KMS-11 (cell line): ENCODE measurements around the gene RCN2.

Experiments
- H2AFZ ChIP-seq: fragments of 200-600 bp; sonication (generic); 2 replicates; pipeline ENCODE4 v1.6.1; 2016; ENCODE audit warnings: antibody characterized with exemption, mixed run types, low read depth
- H3K27ac ChIP-seq: fragments of 200-600 bp; sonication (generic); 2 replicates; pipeline ENCODE4 v1.6.1; 2016; ENCODE audit warnings: mild to moderate bottlenecking, mixed run types
- H3K27me3 ChIP-seq: fragments of 200-600 bp; sonication (generic); 2 replicates; pipeline ENCODE4 v1.6.1; 2017; ENCODE audit warnings: mild to moderate bottlenecking, low read depth, mixed run types, moderate library complexity; ENCODE audit not compliant: insufficient read depth
- H3K36me3 ChIP-seq: fragments of 200-600 bp; sonication (generic); 2 replicates; pipeline ENCODE4 v1.6.1; 2017; ENCODE audit warnings: mild to moderate bottlenecking, mixed run types; ENCODE audit not compliant: insufficient read depth
- H3K4me1 ChIP-seq: fragments of 200-600 bp; sonication (generic); 2 replicates; pipeline ENCODE4 v1.6.1; 2016; ENCODE audit warnings: mild to moderate bottlenecking, low read depth, mixed run types; ENCODE audit not compliant: poor library complexity, severe bottlenecking
- H3K4me2 ChIP-seq: fragments of 200-600 bp; sonication (generic); 2 replicates; pipeline ENCODE4 v1.7.0; 2016; ENCODE audit warnings: mild to moderate bottlenecking, mixed run types
- H3K4me3 ChIP-seq: fragments of 200-600 bp; sonication (generic); IDR thresholded peaks from 2 replicates; pipeline ENCODE4 v1.6.1; 2017; ENCODE audit warnings: low read depth, low read length, mixed read lengths; ENCODE audit not compliant: insufficient read depth
- H3K79me2 ChIP-seq: fragments of 200-600 bp; sonication (generic); 2 replicates; pipeline ENCODE4 v1.6.1; 2016; ENCODE audit warnings: low read depth, mixed run types; ENCODE audit not compliant: insufficient read depth
- H3K9ac ChIP-seq: fragments of 200-600 bp; sonication (generic); 2 replicates; pipeline ENCODE4 v1.6.1; 2016; ENCODE audit warnings: mild to moderate bottlenecking, mixed run types
- H4K20me1 ChIP-seq: fragments of 200-600 bp; sonication (generic); 2 replicates; pipeline ENCODE4 v1.6.1; 2016; ENCODE audit warnings: mild to moderate bottlenecking, mixed run types; ENCODE audit not compliant: insufficient read depth
- TF ChIP-seq, protein P1 (sequence below): fragments of 200-600 bp; sonication (generic); conservative IDR thresholded peaks from 2 replicates; pipeline ENCODE4 v1.6.1; 2017; ENCODE audit warnings: low read depth, mild to moderate bottlenecking, antibody characterized with exemption, low read length, moderate library complexity, mixed read lengths

RCN2 gene

DNA sequence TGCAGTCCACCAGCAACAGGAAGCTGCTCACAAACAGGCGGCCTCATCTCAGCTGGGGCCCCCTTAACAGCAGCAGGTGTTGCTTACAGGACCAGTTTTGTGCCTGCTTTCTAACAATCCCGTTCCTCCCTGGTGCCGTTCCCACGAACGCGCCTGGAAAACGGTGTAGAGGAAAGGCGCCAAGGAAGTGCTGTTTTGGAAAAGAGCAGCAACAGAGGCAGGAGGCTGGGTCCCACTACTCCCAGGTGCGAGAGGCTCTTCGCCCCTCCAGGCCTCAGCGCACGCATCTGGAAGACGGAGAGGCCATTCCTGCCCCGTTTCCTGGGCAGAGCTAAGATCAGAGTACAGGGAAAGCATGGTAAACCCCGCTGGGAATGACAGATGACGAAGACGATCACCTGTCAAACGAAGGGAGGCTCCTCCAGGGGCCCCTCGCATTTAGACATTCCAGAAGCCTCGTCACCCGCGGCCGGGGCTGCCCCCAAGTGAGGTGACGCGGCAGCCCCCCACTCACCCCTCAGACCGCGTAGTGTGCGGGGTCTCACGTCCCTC, 27.0 kb upstream of the RCN2 start:
- Histone ChIP-seq H3K4me1 (peaks cover 30% of the 10 kb centered on the region), H3K4me2 (peak overlapping the region; percentile 97), H3K4me3 (no peak overlapping the region), H3K79me2 (peaks cover 7% of the 10 kb centered on the region; the same call in 1 of the 2 replicates), H3K27ac (peak overlapping the region; percentile 33; the same call in 1 of the 2 replicates), H3K36me3 (no peaks in the 10 kb centered on the region), H3K27me3 (no peaks in the 10 kb centered on the region), H4K20me1 (no peaks in the 10 kb centered on the region), H3K9ac (peak overlapping the region; percentile 83), H2AFZ (peak overlapping the region; percentile 92)
- TF ChIP-seq, protein P1, sequence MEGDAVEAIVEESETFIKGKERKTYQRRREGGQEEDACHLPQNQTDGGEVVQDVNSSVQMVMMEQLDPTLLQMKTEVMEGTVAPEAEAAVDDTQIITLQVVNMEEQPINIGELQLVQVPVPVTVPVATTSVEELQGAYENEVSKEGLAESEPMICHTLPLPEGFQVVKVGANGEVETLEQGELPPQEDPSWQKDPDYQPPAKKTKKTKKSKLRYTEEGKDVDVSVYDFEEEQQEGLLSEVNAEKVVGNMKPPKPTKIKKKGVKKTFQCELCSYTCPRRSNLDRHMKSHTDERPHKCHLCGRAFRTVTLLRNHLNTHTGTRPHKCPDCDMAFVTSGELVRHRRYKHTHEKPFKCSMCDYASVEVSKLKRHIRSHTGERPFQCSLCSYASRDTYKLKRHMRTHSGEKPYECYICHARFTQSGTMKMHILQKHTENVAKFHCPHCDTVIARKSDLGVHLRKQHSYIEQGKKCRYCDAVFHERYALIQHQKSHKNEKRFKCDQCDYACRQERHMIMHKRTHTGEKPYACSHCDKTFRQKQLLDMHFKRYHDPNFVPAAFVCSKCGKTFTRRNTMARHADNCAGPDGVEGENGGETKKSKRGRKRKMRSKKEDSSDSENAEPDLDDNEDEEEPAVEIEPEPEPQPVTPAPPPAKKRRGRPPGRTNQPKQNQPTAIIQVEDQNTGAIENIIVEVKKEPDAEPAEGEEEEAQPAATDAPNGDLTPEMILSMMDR = no peak

DNA sequence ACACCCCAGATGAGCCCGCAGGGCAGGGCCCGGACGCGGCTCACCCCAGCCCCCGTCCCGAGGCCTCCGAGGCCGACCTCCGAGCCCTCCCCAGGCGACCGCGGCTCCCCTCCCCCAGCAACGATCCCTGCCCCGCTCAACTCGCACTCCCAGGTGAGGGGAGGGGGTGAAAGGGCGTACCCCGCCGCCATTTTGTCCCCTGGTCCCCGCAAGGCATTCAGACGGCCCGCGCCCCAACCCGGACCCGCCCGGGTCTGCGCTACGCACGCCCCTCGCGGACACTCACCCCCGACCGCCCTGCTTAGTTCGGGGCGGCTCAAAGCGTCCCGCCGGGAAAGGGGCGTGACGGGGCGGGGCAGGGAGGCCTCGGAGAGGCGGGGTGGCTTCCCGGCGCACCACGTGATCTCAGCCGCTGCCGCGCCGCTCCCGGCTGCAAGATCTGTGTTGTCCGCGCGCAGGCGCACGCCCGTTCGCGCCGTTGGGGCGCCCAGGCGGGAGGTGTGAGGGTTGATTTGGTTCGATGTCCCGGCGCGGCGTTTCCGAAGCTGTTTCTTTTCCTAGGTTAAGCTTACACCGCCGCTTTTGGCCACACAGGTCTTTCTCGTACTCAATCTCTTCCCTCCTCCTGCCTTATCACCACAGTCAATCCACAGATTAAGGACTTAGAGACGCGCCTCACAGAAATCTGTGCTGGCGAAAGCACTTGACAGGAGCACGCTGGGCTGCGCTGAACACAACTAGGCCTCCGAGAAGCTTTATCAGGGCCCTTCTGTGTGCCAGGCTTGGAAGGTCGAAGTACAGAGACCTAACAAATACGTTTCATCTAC, 26.3 kb upstream of the RCN2 start, which contains the start of gene SCAPER:
Gene SCAPER, minus strand, starts transcription at position 328 of the 827 bp plus-strand sequence. CDS start 21,523 bp downstream, outside the sequence.
- Histone ChIP-seq H3K36me3 (no peaks in the 10 kb centered on the region), H3K27me3 (no peaks in the 10 kb centered on the region), H3K79me2 (peaks cover 7% of the 10 kb centered on the region; the same call in 1 of the 2 replicates), H3K4me2 (peak within 1 kb of the TSS; percentile 97), H3K4me3 (no peak within 1 kb of the TSS), H4K20me1 (no peaks in the 10 kb centered on the region), H2AFZ (peak within 1 kb of the TSS; percentile 92), H3K9ac (peak within 1 kb of the TSS; percentile 83), H3K27ac (peak within 1 kb of the TSS; percentile 33; the same call in 1 of the 2 replicates), H3K4me1 (peaks cover 30% of the 10 kb centered on the region)
- TF ChIP-seq, protein P1 = no peak

DNA sequence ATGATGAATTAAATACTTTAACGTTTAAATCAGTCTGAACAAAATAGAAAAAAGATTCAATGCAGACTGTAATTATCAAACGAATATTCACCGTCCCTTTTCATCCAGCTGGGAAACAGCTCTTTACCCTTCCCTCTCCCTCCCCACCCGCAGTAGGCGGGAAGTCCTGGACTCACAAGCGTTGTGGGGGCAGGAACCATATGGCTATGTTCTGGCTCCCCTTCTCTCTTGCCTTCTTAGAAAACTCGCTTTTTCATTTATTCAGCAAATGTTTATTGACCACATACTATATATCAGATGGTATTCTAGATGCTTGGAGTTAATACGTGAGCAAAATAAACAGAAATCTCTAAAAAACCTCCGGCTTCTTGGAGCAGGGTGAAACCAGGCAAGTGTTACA, 25.7 kb upstream of the RCN2 start:
- peak overlapping the region; percentile 92 for H2AFZ ChIP-seq
- no peak overlapping the region for H3K4me3 ChIP-seq
- H3K4me2 ChIP-seq = peak overlapping the region; percentile 65; the same call in 1 of the 2 replicates
- no peaks in the 10 kb centered on the region for H3K27me3 ChIP-seq
- H3K36me3 ChIP-seq = no peaks in the 10 kb centered on the region
- H3K4me1 ChIP-seq = peaks cover 30% of the 10 kb centered on the region
- peaks cover 7% of the 10 kb centered on the region; the same call in 1 of the 2 replicates for H3K79me2 ChIP-seq
- TF ChIP-seq, protein P1 = no peak
- no peaks in the 10 kb centered on the region for H4K20me1 ChIP-seq
- H3K9ac ChIP-seq = no peak overlapping the region; the same call in 1 of the 2 replicates
- no peak overlapping the region for H3K27ac ChIP-seq

DNA sequence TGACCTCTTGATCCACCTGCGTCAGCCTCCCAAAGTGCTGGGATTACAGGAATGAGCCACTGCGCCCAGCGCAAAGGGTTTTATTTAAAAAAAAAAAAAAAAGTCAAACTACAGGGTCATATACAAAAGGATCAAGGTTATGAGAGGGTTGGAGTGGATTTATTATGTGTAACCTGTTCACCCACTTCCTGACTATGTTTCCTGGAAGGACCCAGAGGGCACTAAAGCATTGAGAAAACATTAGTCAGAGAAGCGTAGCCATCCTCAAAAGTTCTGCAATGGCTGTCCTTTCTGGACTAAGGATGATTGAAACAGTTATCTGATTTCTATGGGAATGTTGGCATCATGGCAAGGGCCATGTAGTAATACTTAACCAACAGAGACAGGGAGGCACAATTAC, 19.1 kb upstream of the RCN2 start:
- H3K36me3 ChIP-seq = no peaks in the 10 kb centered on the region

More for the DNA sequence above, 19.1 kb upstream of the RCN2 start:
- Histone ChIP-seq H3K4me3 (no peak overlapping the region), H3K9ac (no peak overlapping the region), H3K27ac (no peak overlapping the region), H3K4me1 (no peaks in the 10 kb centered on the region), H3K4me2 (no peak overlapping the region), H2AFZ (no peak overlapping the region), H3K27me3 (no peaks in the 10 kb centered on the region), H3K79me2 (no peaks in the 10 kb centered on the region), H4K20me1 (no peaks in the 10 kb centered on the region)
- TF ChIP-seq, protein P1 = no peak
